Heart left ventricle (tissue), 13 donors: ENCODE measurements around the gene KCNJ5.

Experiments
- CTCF ChIP-seq, 12 donors: fragments of 200-600 bp; sonication (generic) in 4 of 12; IDR thresholded peaks; one replicate each; pipeline versions ENCODE4 v1.5.0 to v1.8.0; 2018 to 2022; ENCODE audit warnings: antibody characterized with exemption in 12 of 12, mild to moderate bottlenecking in 5 of 12
- POLR2A ChIP-seq, 2 donors: fragments of 450-650 bp; IDR thresholded peaks; one replicate each; pipeline ENCODE4 v1.6.1; 2017; ENCODE audit warnings: antibody characterized with exemption in 2 of 2, mild to moderate bottlenecking in 2 of 2, moderate library complexity in 2 of 2
- donor health status: ischemic (EF 13 %, LVEDD 7.1; RV severe dilation, severe dysfunction).
- donor health status: DM: no; HTN: yes; CAD: no.
- donor health status: DM: no; HTN: no; CAD: no.
- donor health status: ischemic (EF 25% LVEDD 6.9; RV normal size, moderate dysfunction).
- donor health status: ischemic (EF 25% LVEDD 5.7; RV mildly dilated, moderate dysfunction).
- donor health status: ischemic (EF 35%, LVEDD 5.7; RV mildly dilated, moderate dysfunction).
- donor health status: nonischemic (EF 11% LVEDD 7.7; RV severe dilation, severe dysfunction).
- donor health status: DM: yes; HTN: yes; CAD: no.
- donor health status: PGD.
- donor health status: ischemic (EF 29% LVEDD 5.4; RV normal size, mild dysfunction).
- donor health status: nonischemic (EF 23%, LVEDD 6.1; RV moderate dilation, normal function).

- TF ChIP-seq CTCF (IDR thresholded peaks at IDR 0.05) (no peak), POLR2A (IDR thresholded peaks at IDR 0.05) (no peak)
Measured at GRCh38 chr11:128852327-128853023, 38.7 kb upstream of the KCNJ5 start.
